ENCODE measurements around the gene WTAP.
"Not testable (repeated sequence)": the region's sequence is repeated elsewhere in the genome, so short reads cannot be mapped to it uniquely, and the experiment has no call there.

Gene WTAP

DNA sequence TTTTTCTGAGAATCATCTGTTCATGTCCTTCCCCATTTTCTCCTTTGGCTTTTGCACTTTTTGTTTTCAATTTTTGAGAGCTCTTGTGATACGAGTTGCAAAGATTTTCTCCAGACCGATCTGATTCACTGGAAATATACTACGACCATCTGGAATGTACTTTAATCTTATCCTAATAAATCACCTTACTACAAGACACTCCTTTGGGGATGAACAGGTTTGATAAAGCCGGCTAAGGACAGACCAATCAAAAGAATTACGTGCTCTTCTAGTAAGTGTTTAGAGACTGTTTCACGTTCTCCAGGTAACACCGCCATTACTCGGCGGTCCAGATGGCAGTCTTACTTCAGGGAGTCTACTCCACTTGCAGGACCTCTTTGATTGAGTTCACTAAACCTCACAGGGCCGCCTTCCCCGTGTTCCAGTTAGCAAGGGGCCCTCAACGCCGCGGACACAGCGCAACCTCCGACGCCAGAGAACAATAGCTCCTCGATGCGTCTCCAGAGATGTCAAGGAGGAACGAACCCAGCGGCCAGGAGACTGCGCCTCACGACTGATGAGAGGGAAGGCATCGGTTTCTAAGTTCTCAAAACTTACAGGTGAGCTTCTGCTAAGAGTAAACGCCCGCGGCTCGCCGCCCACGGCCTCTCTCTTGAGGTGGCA, 920 bp upstream of the WTAP start:
- TF ChIP-seq, protein P1, sequence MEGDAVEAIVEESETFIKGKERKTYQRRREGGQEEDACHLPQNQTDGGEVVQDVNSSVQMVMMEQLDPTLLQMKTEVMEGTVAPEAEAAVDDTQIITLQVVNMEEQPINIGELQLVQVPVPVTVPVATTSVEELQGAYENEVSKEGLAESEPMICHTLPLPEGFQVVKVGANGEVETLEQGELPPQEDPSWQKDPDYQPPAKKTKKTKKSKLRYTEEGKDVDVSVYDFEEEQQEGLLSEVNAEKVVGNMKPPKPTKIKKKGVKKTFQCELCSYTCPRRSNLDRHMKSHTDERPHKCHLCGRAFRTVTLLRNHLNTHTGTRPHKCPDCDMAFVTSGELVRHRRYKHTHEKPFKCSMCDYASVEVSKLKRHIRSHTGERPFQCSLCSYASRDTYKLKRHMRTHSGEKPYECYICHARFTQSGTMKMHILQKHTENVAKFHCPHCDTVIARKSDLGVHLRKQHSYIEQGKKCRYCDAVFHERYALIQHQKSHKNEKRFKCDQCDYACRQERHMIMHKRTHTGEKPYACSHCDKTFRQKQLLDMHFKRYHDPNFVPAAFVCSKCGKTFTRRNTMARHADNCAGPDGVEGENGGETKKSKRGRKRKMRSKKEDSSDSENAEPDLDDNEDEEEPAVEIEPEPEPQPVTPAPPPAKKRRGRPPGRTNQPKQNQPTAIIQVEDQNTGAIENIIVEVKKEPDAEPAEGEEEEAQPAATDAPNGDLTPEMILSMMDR (conservative IDR thresholded peaks at IDR 0.05), result no peak
- H3K27ac ChIP-seq, result peak overlapping the region; percentile 97

DNA sequence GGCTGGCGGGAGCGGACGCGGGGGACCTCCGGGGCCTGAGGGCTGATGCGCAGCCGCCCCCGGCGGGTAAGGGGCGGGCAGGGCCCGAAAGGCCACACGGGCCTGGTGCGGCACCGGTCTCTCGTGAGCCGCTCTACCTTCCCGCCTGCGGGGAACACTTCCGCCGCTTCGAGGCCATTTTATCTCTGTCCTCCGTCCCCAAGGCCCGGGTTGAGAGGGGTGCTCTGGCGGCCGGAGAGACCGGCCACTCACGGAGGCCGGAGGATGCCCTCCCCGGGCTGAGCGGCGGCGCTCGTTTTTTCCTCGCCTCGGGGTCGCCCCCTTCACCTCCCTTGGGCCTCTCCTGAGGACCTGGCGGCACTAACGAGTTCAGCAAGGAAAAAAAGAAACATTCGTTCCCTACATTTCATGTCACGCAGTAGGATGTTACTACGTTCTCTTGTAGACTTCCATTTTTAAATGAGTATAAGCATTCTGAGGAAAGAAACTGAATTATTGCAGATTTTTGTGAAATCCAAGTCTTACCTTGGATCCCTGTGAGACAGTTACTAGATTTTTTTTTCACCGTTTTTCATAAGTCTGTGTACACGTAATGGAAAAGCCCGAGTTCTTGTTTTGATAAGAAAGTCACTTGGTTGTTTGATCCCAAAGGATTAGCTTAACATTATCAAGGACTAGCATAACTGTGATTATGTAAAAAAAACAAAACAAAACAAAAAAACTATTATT, 575 bp downstream of the WTAP start:
- TF ChIP-seq, protein P1 (conservative IDR thresholded peaks at IDR 0.05), result no peak
- H3K27ac ChIP-seq, result peak overlapping the region; percentile 97

DNA sequence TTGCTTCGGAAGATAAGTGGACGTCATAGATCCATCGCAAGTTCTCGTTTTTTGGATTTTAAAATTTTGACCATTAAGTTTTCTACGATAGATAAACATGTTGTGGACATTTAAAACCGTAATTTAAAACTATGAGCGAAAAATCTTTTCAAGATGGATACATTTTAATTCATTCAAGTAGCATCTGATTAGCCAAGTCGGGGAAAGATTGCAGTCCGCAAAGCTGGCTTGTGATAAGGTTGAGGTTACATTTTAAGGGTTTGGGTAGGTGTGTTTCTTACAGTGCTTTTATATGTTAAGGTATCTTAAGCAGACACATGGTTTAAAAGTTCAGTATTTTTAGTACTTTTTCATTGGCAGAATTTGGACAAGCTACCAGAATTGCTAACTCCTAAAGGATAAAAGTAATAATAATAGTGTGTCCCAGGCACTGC, 1.2 kb downstream of the WTAP start:
- TF ChIP-seq, protein P1 (conservative IDR thresholded peaks at IDR 0.05), result no peak

DNA sequence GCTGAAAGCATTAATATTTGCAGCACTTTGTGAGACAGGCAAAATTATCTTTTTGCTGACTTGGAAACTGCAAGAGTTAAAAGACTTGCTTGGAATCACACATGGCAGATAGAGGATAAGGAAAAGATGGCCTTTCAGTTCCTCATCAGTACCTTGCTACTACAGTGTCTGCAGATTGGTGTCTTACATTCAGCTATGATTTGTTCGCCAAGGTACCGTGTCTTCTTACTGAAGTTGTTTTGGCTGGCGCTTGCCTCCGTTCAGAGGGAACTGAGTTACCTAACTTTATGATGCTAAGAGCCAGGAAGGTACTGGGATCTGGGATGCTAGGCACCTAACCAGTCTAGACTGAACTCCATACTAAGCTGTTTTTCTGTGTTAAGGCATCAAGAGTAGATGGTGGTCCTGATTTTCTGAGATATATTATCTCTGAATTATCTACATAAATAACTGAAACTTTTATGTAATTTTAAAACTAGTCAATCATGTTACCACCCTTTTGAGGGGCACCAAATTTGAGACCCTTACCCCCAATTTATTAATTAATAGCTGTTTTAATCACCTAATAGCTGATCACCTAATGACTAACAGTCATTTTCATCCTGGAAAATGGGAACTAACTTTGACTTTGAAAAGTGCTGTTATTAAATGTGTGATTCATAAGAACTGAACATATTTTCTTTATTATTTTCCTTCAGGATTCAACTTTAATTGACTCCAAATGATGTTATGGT, 2.5 kb downstream of the WTAP start:
- TF ChIP-seq, protein P1 (conservative IDR thresholded peaks at IDR 0.05), result no peak
- H3K27ac ChIP-seq, result peak overlapping the region; percentile 97

More for the DNA sequence above, 1.2 kb downstream of the WTAP start:
- peak overlapping the region; percentile 97 for H3K27ac ChIP-seq

DNA sequence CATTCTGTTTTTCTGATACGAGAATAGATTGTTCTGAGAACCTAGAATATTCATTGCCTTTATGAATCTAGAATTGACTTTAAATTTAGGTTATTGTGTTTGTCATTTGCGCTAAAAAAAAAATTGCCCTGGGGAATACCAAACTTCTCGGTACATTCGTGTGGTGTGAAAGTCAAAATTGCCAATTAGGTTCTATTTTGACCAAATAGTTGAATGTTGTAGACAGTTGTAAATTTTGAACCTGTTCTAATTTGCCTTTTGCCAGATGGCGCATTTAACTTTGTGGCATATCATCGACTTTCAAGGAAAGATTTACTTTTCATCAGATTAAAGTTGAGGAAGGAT, 3.0 kb downstream of the WTAP start:
- TF ChIP-seq, protein P1 (conservative IDR thresholded peaks at IDR 0.05), result no peak
- H3K27ac ChIP-seq, result no peak overlapping the region

DNA sequence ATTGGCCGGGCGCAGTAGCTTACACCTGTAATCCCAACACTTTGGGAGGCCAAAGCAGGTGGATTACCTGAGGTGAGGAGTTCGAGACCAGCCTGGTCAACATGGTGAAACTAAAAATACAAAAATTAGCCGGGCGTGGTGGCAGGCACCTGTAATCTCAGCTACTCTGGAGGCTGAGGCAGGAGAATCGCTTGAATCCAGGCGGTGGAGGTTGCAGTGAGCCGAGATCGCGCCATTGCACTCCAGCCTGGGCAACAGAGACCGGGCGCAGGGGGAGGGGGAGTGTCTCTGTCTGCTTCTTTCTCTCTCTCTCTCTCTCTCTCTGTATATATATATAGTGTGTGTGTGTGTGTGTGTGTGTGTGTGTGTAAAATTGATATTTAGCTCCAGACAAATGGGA, 5.2 kb downstream of the WTAP start:
- H3K27ac ChIP-seq, result not testable (repeated sequence)

DNA sequence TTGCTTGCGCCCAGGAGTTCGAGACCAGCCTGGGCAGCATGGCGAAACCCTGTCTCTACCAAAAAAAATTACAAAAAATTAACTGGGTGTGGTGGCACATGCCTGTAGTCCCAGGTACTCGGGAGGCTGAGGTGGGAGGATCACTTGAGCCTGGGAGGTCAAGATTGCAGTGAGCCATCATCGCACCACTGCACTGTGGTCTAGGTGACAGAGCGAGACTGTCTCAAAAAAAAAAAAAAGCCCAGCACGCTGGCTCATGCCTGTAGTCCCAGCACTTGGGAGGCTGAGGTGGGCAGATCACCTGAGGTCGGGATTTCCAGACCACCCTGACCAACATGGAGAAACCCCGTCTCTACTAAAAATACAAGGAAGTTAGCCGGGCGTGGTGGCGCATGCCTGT, 6.1 kb downstream of the WTAP start:
- H3K27ac ChIP-seq, result not testable (repeated sequence)

DNA sequence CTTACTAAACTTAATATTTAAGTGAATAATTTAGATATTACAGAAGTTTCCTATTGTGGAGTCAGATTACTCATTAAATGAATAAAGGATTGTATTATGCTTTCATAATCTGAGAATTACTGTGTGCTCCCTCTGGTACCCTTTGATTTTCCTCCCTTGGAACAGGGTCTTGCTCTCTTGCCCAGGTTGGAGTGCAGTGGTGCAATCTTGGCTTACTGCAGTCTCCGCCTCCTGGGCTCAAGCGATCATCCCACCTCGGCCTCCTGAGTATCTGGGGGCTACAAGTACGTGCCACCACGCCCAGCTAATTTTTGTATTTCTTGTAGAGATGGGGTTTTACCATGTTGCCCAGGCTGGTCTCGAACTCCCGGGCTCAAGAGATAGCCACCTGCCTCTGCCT, 9.6 kb downstream of the WTAP start:
- TF ChIP-seq, protein P1 (conservative IDR thresholded peaks at IDR 0.05), result no peak
- H3K27ac ChIP-seq, result peak overlapping the region; percentile 63; the same call in 1 of the 2 replicates

All from VCaP (cell line).